Aorta (tissue), 5 donors: ENCODE results near the gene TENM4. TPM values are rescaled to one million over a fixed set of nuclear protein-coding genes. Genes with fewer than 3 reads are reported as not detected.

Experiments
- ATAC-seq: fragments of 200-7000 bp; cut with Tn5 transposase; one replicate; pipeline ENCODE4 v1.9.1; 2022; ENCODE audit warnings: moderate library complexity; ENCODE audit not compliant: low FRiP score
- DNase-seq, 2 donors: peaks; one replicate each; pipeline ENCODE4 v3.0.0-alpha.2; 2020
- H3K27ac ChIP-seq, 2 donors: one replicate each; pipeline ENCODE4 v1.5.1; 2013; ENCODE audit warnings: low read length in 2 of 2, mild to moderate bottlenecking in 2 of 2, moderate library complexity in 2 of 2, control low read depth in 1 of 2, inconsistent platforms in 1 of 2, low read depth in 1 of 2
- H3K27me3 ChIP-seq, 2 donors: one replicate each; pipeline ENCODE4 v1.6.1; 2013; ENCODE audit warnings: control low read depth in 1 of 2, low read length in 1 of 2, mild to moderate bottlenecking in 1 of 2, moderate library complexity in 1 of 2; ENCODE audit not compliant: insufficient read depth in 2 of 2, control insufficient read depth in 1 of 2
- H3K36me3 ChIP-seq, 2 donors: one replicate each; pipeline ENCODE4 v1.6.1; 2013; ENCODE audit warnings: control low read depth in 1 of 2, low read length in 1 of 2, mild to moderate bottlenecking in 1 of 2; ENCODE audit not compliant: insufficient read depth in 2 of 2, control insufficient read depth in 1 of 2
- H3K4me1 ChIP-seq, 2 donors: one replicate each; pipeline ENCODE4 v1.6.1; 2013; ENCODE audit warnings: low read length in 2 of 2, control low read depth in 1 of 2, mild to moderate bottlenecking in 1 of 2, moderate library complexity in 1 of 2; ENCODE audit not compliant: insufficient read depth in 2 of 2, control insufficient read depth in 1 of 2
- H3K4me3 ChIP-seq, 2 donors: one replicate each; pipeline ENCODE4 v1.5.1; 2013; ENCODE audit warnings: low read length in 2 of 2, control low read depth in 1 of 2, mild to moderate bottlenecking in 1 of 2
- H3K9me3 ChIP-seq: one replicate; pipeline ENCODE4 v1.6.1; 2013; ENCODE audit warnings: mild to moderate bottlenecking, low read length; ENCODE audit not compliant: control insufficient read depth
- WGBS, 2 donors: extraction: QIAGEN DNeasy Blood & Tissue Kit; methylation state at CpG; one replicate each; pipeline ENCODE4 v1.1.7; 2013; 5-methylcytosine and 5-hydroxymethylcytosine counted together
- intact Hi-C, 2 donors: fragments of 100-400 bp; cut with DNase I; formaldehyde crosslinking; loops; one replicate each; pipeline versions ENCODE4 v1.14.2 to v1.15.0; 2022
- polyA plus RNA-seq, 2 donors: library from polyadenylated mRNA; stranded (reverse); fragments of 200-250 nt; gene quantifications; one replicate each; pipeline ENCODE4 v1.2.3, GENCODE V29; 2013
- total RNA-seq, 2 donors: library from RNA; stranded (reverse); fragmentation: NEBNext Ultra II Directional; extraction: Animal tissue kit (Norgen Biotek cat#: 25700); gene quantifications; one replicate each; pipeline ENCODE4 v1.2.1, GENCODE V29; 2021
- donor health status: healthy with polysubstance abuse.
- donor health status: Bipolar disorder and iron deficiency.
- donor health status: DM: no; HTN: no; CAD: no.
- donor health status: DM: no; HTN: no; CAD: no.
- donor health status: DM: yes; HTN: yes; CAD: no.

Gene TENM4
- total and polyA plus RNA-seq, 4 donors: 0.20 to 9.1 (median 2.5) TPM

- H3K4me3 ChIP-seq: no peak overlapping the region
- ATAC-seq (no peak), DNase-seq (no peak)
- H3K27me3 ChIP-seq: no peaks in the 10 kb centered on the region
- H3K4me1 ChIP-seq: no peaks in the 10 kb centered on the region
- intact Hi-C loops: no loop called here
- no peak overlapping the region for H3K27ac ChIP-seq
- H3K36me3 ChIP-seq: no peaks in the 10 kb centered on the region
- 80 to 86% methylated on average over 3 of the region's 3 CpGs for WGBS, 2 donors
- H3K9me3 ChIP-seq: no peaks in the 10 kb centered on the region
Measured at GRCh38 chr11:78685156-78685555, 755.7 kb downstream of the TENM4 start.

GRCh38 chr11:78684377-78684776, 756.5 kb downstream of the TENM4 start:
- H3K9me3 ChIP-seq: no peaks in the 10 kb centered on the region
- WGBS, 2 donors: 91 to 93% methylated on average over 2 of the region's 2 CpGs
- H3K27me3 ChIP-seq: no peaks in the 10 kb centered on the region
- no peaks in the 10 kb centered on the region for H3K36me3 ChIP-seq
- intact Hi-C loops: no loop called here
- H3K27ac ChIP-seq: no peak overlapping the region
- no peak overlapping the region for H3K4me3 ChIP-seq
- no peaks in the 10 kb centered on the region for H3K4me1 ChIP-seq
- ATAC-seq: no peak
- no peak for DNase-seq

- 71 to 81% methylated on average over 5 of the region's 5 CpGs for WGBS, 2 donors
- intact Hi-C loops: no loop called here
- Histone ChIP-seq H3K27ac (no peak overlapping the region), H3K4me1 (no peaks in the 10 kb centered on the region), H3K9me3 (no peaks in the 10 kb centered on the region), H3K27me3 (no peaks in the 10 kb centered on the region), H3K36me3 (no peaks in the 10 kb centered on the region), H3K4me3 (no peak overlapping the region)
- DNase-seq (no peak), ATAC-seq (no peak)
Measured at GRCh38 chr11:78683774-78684173, 757.1 kb downstream of the TENM4 start.

GRCh38 chr11:78676026-78676557, 764.7 kb downstream of the TENM4 start:
- Histone ChIP-seq H3K4me1 (no peaks in the 10 kb centered on the region), H3K27me3 (no peaks in the 10 kb centered on the region), H3K4me3 (no peak overlapping the region), H3K36me3 (no peaks in the 10 kb centered on the region), H3K27ac (no peak overlapping the region), H3K9me3 (no peaks in the 10 kb centered on the region)
- ATAC-seq (no peak), DNase-seq (no peak)
- intact Hi-C loops: no loop called here
- 93 to 94% methylated on average over 24 of the region's 24 CpGs for WGBS, 2 donors

GRCh38 chr11:78672850-78673620, 767.8 kb downstream of the TENM4 start:
- WGBS, 2 donors: 83 to 84% methylated on average over 9 of the region's 9 CpGs
- Histone ChIP-seq H3K4me3 (no peak overlapping the region), H3K27me3 (no peaks in the 10 kb centered on the region), H3K36me3 (peaks cover 0 to 1% of the 10 kb centered on the region in 2 donors), H3K4me1 (no peaks in the 10 kb centered on the region), H3K9me3 (no peaks in the 10 kb centered on the region), H3K27ac (no peak overlapping the region)
- intact Hi-C loops: no loop called here
- DNase-seq (no peak), ATAC-seq (no peak)

- intact Hi-C loops: no loop called here
- no peak overlapping the region for H3K4me3 ChIP-seq
- ATAC-seq: no peak
- peaks cover 0 to 1% of the 10 kb centered on the region in 2 donors for H3K36me3 ChIP-seq
- H3K27ac ChIP-seq: no peak overlapping the region
- DNase-seq: no peak
- H3K9me3 ChIP-seq: no peaks in the 10 kb centered on the region
- H3K27me3 ChIP-seq: no peaks in the 10 kb centered on the region
- 98 to 99% methylated on average over 17 of the region's 17 CpGs for WGBS, 2 donors
- no peaks in the 10 kb centered on the region for H3K4me1 ChIP-seq
Measured at GRCh38 chr11:78669249-78669648, 771.6 kb downstream of the TENM4 start.

- intact Hi-C loops: no loop called here
Measured at GRCh38 chr11:78667461-78667860, 773.4 kb downstream of the TENM4 start.

GRCh38 chr11:78666675-78667160, 774.1 kb downstream of the TENM4 start:
- Histone ChIP-seq H3K27me3 (no peaks in the 10 kb centered on the region), H3K9me3 (no peaks in the 10 kb centered on the region), H3K27ac (no peak overlapping the region), H3K4me3 (no peak overlapping the region), H3K4me1 (no peaks in the 10 kb centered on the region), H3K36me3 (peaks cover 0 to 1% of the 10 kb centered on the region in 2 donors)
- ATAC-seq: no peak
- no peak for DNase-seq
- intact Hi-C loops: no loop called here

More at GRCh38 chr11:78667461-78667860, 773.4 kb downstream of the TENM4 start:
- no peak overlapping the region for H3K27ac ChIP-seq
- no peaks in the 10 kb centered on the region for H3K9me3 ChIP-seq
- H3K4me1 ChIP-seq: no peaks in the 10 kb centered on the region
- H3K27me3 ChIP-seq: no peaks in the 10 kb centered on the region
- no peak for ATAC-seq
- 54 to 78% methylated on average over 2 of the region's 2 CpGs for WGBS, 2 donors
- H3K4me3 ChIP-seq: no peak overlapping the region
- peaks cover 0 to 1% of the 10 kb centered on the region in 2 donors for H3K36me3 ChIP-seq
- no peak for DNase-seq

- DNase-seq (no peak), ATAC-seq (no peak)
- Histone ChIP-seq H3K27me3 (no peaks in the 10 kb centered on the region), H3K27ac (no peak overlapping the region), H3K4me1 (no peaks in the 10 kb centered on the region), H3K36me3 (peaks cover 0 to 1% of the 10 kb centered on the region in 2 donors), H3K4me3 (no peak overlapping the region), H3K9me3 (no peaks in the 10 kb centered on the region)
- intact Hi-C loops: no loop called here
- 95 to 96% methylated on average over 1 of the region's 1 CpG for WGBS, 2 donors
Measured at GRCh38 chr11:78664636-78665035, 776.2 kb downstream of the TENM4 start.
